IMR-90 (cell line): ENCODE data around the gene SUPT3H. TPM values are rescaled to one million over a fixed set of nuclear protein-coding genes. Genes with fewer than 3 reads are reported as not detected.

ENCODE experiments used
- ATAC-seq: fragments of 200-7000 bp; cut with Tn5 transposase; 2 replicates; pipeline ENCODE4 v1.9.1; 2020; ENCODE audit warnings: low read depth, mild to moderate bottlenecking, moderate library complexity
- BruUV-seq: library from RNA; stranded (reverse); fragments of 400-500 nt; replicated peaks from 2 replicates; lab custom pipeline; 2021; lab: Mats Ljungman, UMichigan
- CTCF ChIA-PET: fragments of 300-600 bp; formaldehyde crosslinking; extraction: SDS; loops from one replicate; lab custom pipeline; 2021; ENCODE audit warnings: antibody characterized with exemption; lab: Yijun Ruan, JAX
- POLR2A ChIA-PET: fragments of 300-600 bp; sonication (Branson Sonifier 250); formaldehyde crosslinking; loops from one replicate; lab custom pipeline; 2022; ENCODE audit warnings: antibody characterized with exemption; ENCODE audit not compliant: unreplicated experiment; lab: Charles Lee
- DNase-seq: peaks from one replicate; pipeline ENCODE4 v3.0.0; 2013
- H2AFZ ChIP-seq: replicated peaks from 2 replicates; pipeline ENCODE3; 2013; ENCODE audit warnings: low read length, mild to moderate bottlenecking; ENCODE audit not compliant: poor library complexity
- H2AK5ac ChIP-seq: 2 replicates; pipeline ENCODE4 v1.6.1; 2013; ENCODE audit warnings: low read depth, low read length, inconsistent platforms
- H2AK9ac ChIP-seq: replicated peaks from 2 replicates; pipeline ENCODE3; 2013; ENCODE audit warnings: mild to moderate bottlenecking, low read depth, low read length, moderate library complexity; ENCODE audit not compliant: poor library complexity
- H2BK120ac ChIP-seq: 2 replicates; pipeline ENCODE4 v1.6.1; 2013; ENCODE audit warnings: low read depth, low read length, inconsistent platforms
- H2BK15ac ChIP-seq: 3 replicates; pipeline ENCODE4 v1.6.1; 2013; ENCODE audit warnings: low read depth, low read length, inconsistent platforms
- H2BK20ac ChIP-seq: 2 replicates; pipeline ENCODE4 v1.6.1; 2013; ENCODE audit warnings: low read depth, mild to moderate bottlenecking, inconsistent platforms, low read length, moderate library complexity
- H2BK5ac ChIP-seq: 2 replicates; pipeline ENCODE4 v1.6.1; 2013; ENCODE audit warnings: mild to moderate bottlenecking, low read depth, low read length, inconsistent platforms; ENCODE audit not compliant: poor library complexity, severe bottlenecking
- H3K14ac ChIP-seq: replicated peaks from 2 replicates; pipeline ENCODE4 v1.6.1; 2013; ENCODE audit warnings: low read depth, low read length, inconsistent platforms
- H3K18ac ChIP-seq: 2 replicates; pipeline ENCODE4 v1.6.1; 2013; ENCODE audit warnings: low read depth, low read length, control low read depth
- H3K23ac ChIP-seq: 2 replicates; pipeline ENCODE4 v1.6.1; 2013; ENCODE audit warnings: low read depth, low read length, inconsistent platforms
- H3K27ac ChIP-seq: 2 replicates; pipeline ENCODE4 v1.5.1; 2013; ENCODE audit warnings: mild to moderate bottlenecking, control low read depth, low read length; ENCODE audit not compliant: insufficient read depth
- H3K27me3 ChIP-seq: 2 replicates; pipeline ENCODE4 v1.6.1; 2013; ENCODE audit warnings: low read length; ENCODE audit not compliant: control insufficient read depth, insufficient read depth
- H3K36me3 ChIP-seq: 2 replicates; pipeline ENCODE4 v1.6.1; 2013; ENCODE audit warnings: low read length, mixed read lengths; ENCODE audit not compliant: control insufficient read depth, insufficient read depth
- H3K4ac ChIP-seq: 2 replicates; pipeline ENCODE4 v1.6.1; 2013; ENCODE audit warnings: low read depth, low read length, inconsistent platforms
- H3K4me1 ChIP-seq: 2 replicates; pipeline ENCODE4 v1.6.1; 2013; ENCODE audit warnings: low read length, mixed read lengths; ENCODE audit not compliant: control insufficient read depth, insufficient read depth
- H3K4me2 ChIP-seq: 2 replicates; pipeline ENCODE4 v1.6.1; 2013; ENCODE audit warnings: low read depth, mild to moderate bottlenecking, control low read depth, low read length, moderate library complexity
- H3K4me3 ChIP-seq: 2 replicates; pipeline ENCODE4 v1.5.1; 2013; ENCODE audit warnings: low read depth, mild to moderate bottlenecking, control low read depth, low read length, moderate library complexity; ENCODE audit not compliant: insufficient read depth
- H3K56ac ChIP-seq: 2 replicates; pipeline ENCODE4 v1.6.1; 2013; ENCODE audit warnings: low read length, inconsistent platforms; ENCODE audit not compliant: insufficient read depth; ENCODE audit errors: extremely low read depth
- H3K79me1 ChIP-seq, 2 experiments: 2 replicates each; pipeline ENCODE4 v1.6.1; 2013; ENCODE audit warnings: low read length in 2 of 2, inconsistent platforms in 1 of 2, low read depth in 1 of 2
- H3K9ac ChIP-seq: 2 replicates; pipeline ENCODE4 v1.6.1; 2013; ENCODE audit warnings: low read depth, low read length, control low read depth
- H3K9me1 ChIP-seq: 2 replicates; pipeline ENCODE4 v1.6.1; 2013; ENCODE audit warnings: low read length, inconsistent platforms; ENCODE audit not compliant: insufficient read depth
- H3K9me3 ChIP-seq: 2 replicates; pipeline ENCODE4 v1.6.1; 2013; ENCODE audit warnings: low read length; ENCODE audit not compliant: control insufficient read depth, insufficient read depth
- H4K20me1 ChIP-seq: 2 replicates; pipeline ENCODE4 v1.6.1; 2013; ENCODE audit warnings: low read length, inconsistent platforms; ENCODE audit not compliant: insufficient read depth
- H4K5ac ChIP-seq: 2 replicates; pipeline ENCODE4 v1.6.1; 2013; ENCODE audit warnings: mild to moderate bottlenecking, low read depth, low read length, control low read depth
- H4K8ac ChIP-seq, 2 experiments: 2 replicates each; pipeline ENCODE4 v1.6.1; 2013; ENCODE audit warnings: low read depth in 2 of 2, low read length in 2 of 2, control low read depth in 1 of 2, inconsistent platforms in 1 of 2
- H4K91ac ChIP-seq: 2 replicates; pipeline ENCODE4 v1.6.1; 2013; ENCODE audit warnings: low read depth, low read length, inconsistent platforms; ENCODE audit not compliant: insufficient read depth
- CHD1 ChIP-seq: IDR thresholded peaks from 2 replicates; pipeline ENCODE4 v1.6.1; 2012; ENCODE audit warnings: low read depth, low read length, improper control_type of control experiment
- FOS ChIP-seq: fragments of 150-350 bp; IDR thresholded peaks from 2 replicates; pipeline ENCODE4 v1.6.1; 2016; ENCODE audit warnings: low read depth, low read length
- MAZ ChIP-seq: IDR thresholded peaks from 2 replicates; pipeline ENCODE4 v1.6.1; 2012; ENCODE audit warnings: low read depth, mild to moderate bottlenecking, low read length, improper control_type of control experiment, moderate library complexity, borderline replicate concordance
- NFE2L2 ChIP-seq: fragments of 150-350 bp; IDR thresholded peaks from 2 replicates; pipeline ENCODE4 v1.6.1; 2016; ENCODE audit warnings: low read depth, mild to moderate bottlenecking, low read length
- RCOR1 ChIP-seq: IDR thresholded peaks from 2 replicates; pipeline ENCODE4 v1.6.1; 2012; ENCODE audit warnings: mild to moderate bottlenecking, low read length, improper control_type of control experiment; ENCODE audit not compliant: insufficient replicate concordance
- SMC3 ChIP-seq: fragments of 150-350 bp; IDR thresholded peaks from 2 replicates; pipeline ENCODE4 v1.6.1; 2016; ENCODE audit warnings: low read depth, mild to moderate bottlenecking, antibody characterized with exemption, low read length, moderate library complexity
- WGBS, 2 experiments: methylation state at CpG; one replicate each; pipeline versions ENCODE4 v1.1.5 to v1.1.7; 2013; ENCODE audit warnings: missing lambda C conversion rate in 2 of 2; ENCODE audit not compliant: insufficient read length in 1 of 2; ENCODE audit errors: extremely low coverage in 2 of 2; 5-methylcytosine and 5-hydroxymethylcytosine counted together
- dilution Hi-C: fragments of 300-500 bp; cut with HindIII; formaldehyde crosslinking; loops from one replicate; pipeline ENCODE4 v1.14.3; 2018; ENCODE audit warnings: low sequenced_read_pairs; ENCODE audit not compliant: unreplicated experiment
- in situ Hi-C: fragments of 300-500 bp; cut with MboI; formaldehyde crosslinking; loops from 3 replicates; pipeline ENCODE4 v1.14.3; 2019; ENCODE audit warnings: low sequenced_read_pairs, inconsistent platforms, mixed read lengths
- intact Hi-C: fragments of 100-400 bp; cut with micrococcal nuclease; formaldehyde crosslinking; loops from 2 replicates; pipeline ENCODE4 v1.10.0; 2022
- polyA plus RNA-seq, 3 experiments: library from polyadenylated mRNA; depleted of rRNA; stranded (reverse); fragments of >200 nt; gene quantifications; 2 replicates each; pipeline ENCODE4 v1.2.3, GENCODE V29; 2012; ENCODE audit warnings: low replicate concordance in 1 of 3
- total RNA-seq: library from RNA; depleted of rRNA; stranded (reverse); fragments of >200 nt; gene quantifications from 2 replicates; pipeline ENCODE4 v1.2.3, GENCODE V29; 2012
- TF ChIP-seq, protein P1 (sequence below): conservative IDR thresholded peaks from 2 replicates; pipeline ENCODE4 v1.5.1; 2012; ENCODE audit warnings: mild to moderate bottlenecking, low read depth, low read length, improper control_type of control experiment

The SUPT3H gene
- total and polyA plus RNA-seq, 2 of the 4 experiments (the other 2 are of a cell fraction): 4.5 to 5.0 TPM

GRCh38 chr6:45132658-45133294, 245.0 kb downstream of the SUPT3H start:
- Histone ChIP-seq H3K56ac (no peak overlapping the region), H3K79me1 (no peaks in the 10 kb centered on the region), H3K4me2 (no peak overlapping the region), H3K4me3 (no peak overlapping the region), H3K4me1 (no peaks in the 10 kb centered on the region), H2AK9ac (no peak overlapping the region), H4K91ac (no peak overlapping the region), H2AFZ (no peak overlapping the region), H3K9me1 (no peaks in the 10 kb centered on the region), H3K4ac (no peak overlapping the region), H3K9me3 (no peaks in the 10 kb centered on the region), H3K27me3 (no peaks in the 10 kb centered on the region), H2BK120ac (no peak overlapping the region), H4K20me1 (no peaks in the 10 kb centered on the region), H3K27ac (no peak overlapping the region), H3K14ac (no peak overlapping the region), H3K36me3 (no peaks in the 10 kb centered on the region), H2AK5ac (no peak overlapping the region), H3K18ac (no peak overlapping the region), H2BK20ac (no peak overlapping the region), H2BK5ac (no peak overlapping the region), H4K5ac (no peak overlapping the region), H3K23ac (no peak overlapping the region), H4K8ac (no peak overlapping the region), H3K9ac (no peak overlapping the region), H2BK15ac (no peak overlapping the region)
- no TSS peak for BruUV-seq
- TF ChIP-seq RCOR1 (no peak), NFE2L2 (no peak), MAZ (no peak), FOS (no peak), SMC3 (no peak), CHD1 (no peak)
- TF ChIP-seq, protein P1, sequence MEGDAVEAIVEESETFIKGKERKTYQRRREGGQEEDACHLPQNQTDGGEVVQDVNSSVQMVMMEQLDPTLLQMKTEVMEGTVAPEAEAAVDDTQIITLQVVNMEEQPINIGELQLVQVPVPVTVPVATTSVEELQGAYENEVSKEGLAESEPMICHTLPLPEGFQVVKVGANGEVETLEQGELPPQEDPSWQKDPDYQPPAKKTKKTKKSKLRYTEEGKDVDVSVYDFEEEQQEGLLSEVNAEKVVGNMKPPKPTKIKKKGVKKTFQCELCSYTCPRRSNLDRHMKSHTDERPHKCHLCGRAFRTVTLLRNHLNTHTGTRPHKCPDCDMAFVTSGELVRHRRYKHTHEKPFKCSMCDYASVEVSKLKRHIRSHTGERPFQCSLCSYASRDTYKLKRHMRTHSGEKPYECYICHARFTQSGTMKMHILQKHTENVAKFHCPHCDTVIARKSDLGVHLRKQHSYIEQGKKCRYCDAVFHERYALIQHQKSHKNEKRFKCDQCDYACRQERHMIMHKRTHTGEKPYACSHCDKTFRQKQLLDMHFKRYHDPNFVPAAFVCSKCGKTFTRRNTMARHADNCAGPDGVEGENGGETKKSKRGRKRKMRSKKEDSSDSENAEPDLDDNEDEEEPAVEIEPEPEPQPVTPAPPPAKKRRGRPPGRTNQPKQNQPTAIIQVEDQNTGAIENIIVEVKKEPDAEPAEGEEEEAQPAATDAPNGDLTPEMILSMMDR: no peak
- CTCF ChIA-PET: no interaction called here
- WGBS, 2 experiments: no CpG with 5 or more reads among the region's 1 CpG
- dilution Hi-C loops (no loop called here), intact Hi-C loops (no loop called here), in situ Hi-C loops (no loop called here)
- DNase-seq: no peak
- POLR2A ChIA-PET: no interaction called here
- ATAC-seq: no peak
